HG03159 (cell line): ENCODE results near the gene CCDC83.
A peak's percentile ranks its signal among the peaks of the same experiment; 100 is the strongest.
"Not testable (repeated sequence)": the region's sequence is repeated elsewhere in the genome, so short reads cannot be mapped to it uniquely, and the experiment has no call there.

Experiments
- ATAC-seq: cut with Tn5 transposase; IDR thresholded peaks from one replicate; pipeline ENCODE4 v1.9.1; 2021; ENCODE audit warnings: mild to moderate bottlenecking, moderate library complexity; ENCODE audit not compliant: unreplicated experiment

CCDC83 gene

GRCh38 chr11:85835263-85835662, 19.9 kb upstream of the CCDC83 start:
- ATAC-seq, result no peak

- ATAC-seq, result no peak
Observed at GRCh38 chr11:85835729-85836128, 19.5 kb upstream of the CCDC83 start.

DNA sequence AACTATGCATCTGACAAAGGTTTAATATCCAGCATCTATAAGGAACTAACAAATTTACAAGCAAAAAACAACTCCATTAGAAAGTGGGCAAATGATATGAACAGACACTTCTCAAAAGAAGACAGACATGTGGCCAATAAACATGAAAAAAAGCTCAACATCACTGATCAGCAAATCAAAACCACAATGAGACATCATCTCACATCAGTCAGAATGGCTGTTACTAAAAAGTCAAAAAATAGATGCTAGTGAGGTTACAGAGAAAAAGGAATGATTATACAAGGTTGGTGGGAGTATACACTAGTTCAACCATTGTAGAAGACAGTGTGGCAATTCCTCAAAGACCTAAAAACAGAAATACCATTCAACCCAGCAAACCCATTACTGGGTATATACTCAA, 14.3 kb upstream of the CCDC83 start:
- not testable (repeated sequence) for ATAC-seq

GRCh38 chr11:85843929-85844328, 11.3 kb upstream of the CCDC83 start:
- ATAC-seq, result no peak

GRCh38 chr11:85844439-85845123, 10.6 kb upstream of the CCDC83 start:
- peak; percentile 53 for ATAC-seq

GRCh38 chr11:85845124-85845631, 10.0 kb upstream of the CCDC83 start:
- no peak for ATAC-seq

GRCh38 chr11:85847436-85847835, 7.7 kb upstream of the CCDC83 start:
- no peak for ATAC-seq

DNA sequence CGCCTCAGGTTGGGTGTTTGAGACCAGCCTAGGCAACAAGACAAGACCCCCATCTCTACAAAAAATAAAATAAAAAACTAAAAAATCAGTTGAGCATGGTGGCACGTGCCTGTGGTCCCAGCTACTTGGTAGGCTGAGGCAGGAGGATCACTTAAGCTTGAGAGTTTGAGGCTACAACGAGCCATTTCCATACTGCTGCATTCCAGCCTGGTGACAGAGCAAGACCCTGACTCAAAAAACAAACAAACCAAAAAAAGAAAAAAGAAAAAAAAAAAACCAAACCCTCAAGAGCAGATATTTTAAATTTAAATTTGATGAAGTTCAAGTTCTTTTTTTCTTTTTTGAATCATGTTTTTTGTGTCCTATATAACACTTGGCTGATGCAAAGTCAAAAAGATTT, 7.2 kb upstream of the CCDC83 start:
- no peak for ATAC-seq

DNA sequence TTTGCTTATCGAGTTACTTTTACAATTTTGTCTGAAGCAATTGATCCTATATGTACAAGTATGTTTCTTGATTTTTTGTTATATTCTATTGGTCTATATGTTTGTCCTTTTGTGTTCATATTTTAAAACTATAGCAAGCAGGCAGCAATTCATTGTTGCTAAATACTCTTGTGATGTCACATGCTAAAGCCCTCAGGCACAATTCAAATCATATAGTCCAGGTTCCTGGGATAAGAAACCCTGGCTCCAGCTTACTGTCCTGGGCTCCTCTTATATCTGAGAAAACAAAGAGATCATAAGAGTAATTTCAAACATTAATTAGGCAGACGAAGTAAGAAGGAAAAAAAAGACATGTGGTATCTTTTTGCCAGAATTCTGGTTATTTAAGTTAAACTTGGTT, 6.6 kb upstream of the CCDC83 start:
- ATAC-seq, result no peak

- not testable (repeated sequence) for ATAC-seq
Observed at GRCh38 chr11:85852754-85853153, 2.4 kb upstream of the CCDC83 start.

DNA sequence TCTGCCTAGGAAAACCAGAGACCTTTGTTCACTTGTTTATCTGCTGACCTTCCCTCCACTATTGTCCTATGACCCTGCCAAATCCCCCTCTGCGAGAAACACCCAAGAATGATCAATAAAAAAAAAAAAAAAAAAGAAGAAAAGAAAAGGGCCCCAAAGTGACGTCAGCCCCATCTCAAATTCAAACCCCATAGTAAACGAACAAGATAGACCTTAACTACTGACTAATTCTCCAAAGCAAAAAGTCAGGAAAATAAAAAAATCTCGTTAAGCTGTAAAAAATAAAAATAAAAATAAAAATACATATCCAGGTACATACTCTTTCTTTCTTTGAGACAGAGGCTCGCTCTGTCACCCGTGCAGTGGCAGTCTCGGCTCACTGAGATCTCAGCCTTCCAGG, 1.6 kb upstream of the CCDC83 start:
- ATAC-seq, result not testable (repeated sequence)

DNA sequence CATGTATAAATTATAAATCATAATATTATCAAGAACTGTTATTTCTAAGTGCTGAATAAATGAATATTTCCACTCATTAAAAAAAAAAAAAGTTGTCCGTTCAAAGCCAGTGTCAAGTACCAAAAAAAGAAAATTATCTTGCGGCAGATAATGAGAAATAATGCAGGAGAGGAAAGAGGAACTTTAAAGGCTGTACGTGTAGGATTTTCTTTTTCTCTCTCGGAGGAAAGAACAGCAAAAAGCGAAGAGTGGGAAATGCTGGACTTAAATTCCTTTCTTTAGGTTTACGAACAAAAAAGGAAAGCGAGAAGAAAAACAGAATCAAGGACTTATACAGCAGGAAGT, 999 bp upstream of the CCDC83 start:
- no peak for ATAC-seq

- peak; percentile 100 for ATAC-seq
Observed at GRCh38 chr11:85854557-85855340, 434 bp upstream of the CCDC83 start.

- no peak for ATAC-seq
Observed at GRCh38 chr11:85857098-85857497, 1.9 kb downstream of the CCDC83 start.

GRCh38 chr11:85859541-85859940, 4.4 kb downstream of the CCDC83 start:
- ATAC-seq, result not testable (repeated sequence)

DNA sequence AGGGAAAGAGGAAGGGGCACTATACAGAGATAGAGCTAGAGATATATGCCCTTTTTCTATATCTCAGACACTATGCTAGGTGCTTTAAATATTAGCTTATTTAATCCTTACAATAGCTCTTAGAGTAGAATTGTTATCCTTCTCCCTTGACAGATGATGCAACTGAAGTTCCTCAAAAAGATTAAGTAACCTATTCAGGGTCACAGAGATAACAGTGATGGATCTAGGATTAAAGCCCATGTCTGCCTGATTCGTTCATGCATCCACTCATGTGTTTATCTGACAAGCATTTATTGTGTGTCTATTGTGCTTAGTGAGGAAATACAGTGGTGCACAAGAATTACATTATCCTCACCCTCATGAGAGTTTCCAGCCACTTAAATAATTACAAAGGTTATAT, 8.7 kb downstream of the CCDC83 start:
- ATAC-seq, result no peak

- no peak for ATAC-seq
Observed at GRCh38 chr11:85866137-85866827, 11.1 kb downstream of the CCDC83 start.

DNA sequence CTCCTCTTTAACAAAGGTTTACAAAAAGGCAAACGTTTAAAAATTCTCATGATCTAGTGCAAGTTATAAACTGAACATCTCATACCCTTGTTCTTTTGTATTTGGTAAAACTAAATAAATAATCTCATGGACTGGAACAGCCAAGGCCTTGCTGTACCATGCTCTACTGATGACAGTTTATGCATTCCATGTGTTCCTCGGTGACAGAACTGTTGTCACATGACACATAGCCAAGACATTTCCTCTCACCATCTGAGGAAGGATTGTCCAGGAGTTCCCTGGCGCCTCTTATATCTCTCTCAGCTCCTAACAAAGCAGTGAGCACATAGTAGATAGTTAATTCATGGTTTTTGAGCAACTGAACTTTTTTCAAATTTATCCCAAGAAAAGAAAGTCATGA, 12.6 kb downstream of the CCDC83 start:
- no peak for ATAC-seq

- ATAC-seq, result no peak
Observed at GRCh38 chr11:85869781-85870180, 14.6 kb downstream of the CCDC83 start.

GRCh38 chr11:85874265-85874664, 19.1 kb downstream of the CCDC83 start:
- ATAC-seq, result no peak

DNA sequence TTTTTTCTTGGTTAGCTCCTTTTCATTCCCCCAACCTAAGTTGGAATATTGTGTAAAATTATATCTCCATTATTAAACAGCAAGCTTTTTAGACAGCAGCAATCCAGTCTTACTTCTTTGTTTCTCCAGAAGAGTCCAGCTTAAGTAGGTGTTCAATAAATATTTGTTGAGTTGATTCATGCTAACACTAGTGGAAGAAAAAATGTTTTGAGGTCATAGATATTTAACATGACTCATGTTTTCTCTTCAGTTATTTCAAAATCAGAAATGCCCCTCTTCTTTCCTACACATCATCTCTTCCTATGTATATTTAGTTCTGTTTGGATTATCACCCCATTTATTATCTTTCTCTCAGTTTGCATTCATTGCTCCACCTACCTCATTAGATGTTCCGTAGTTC, 20.3 kb downstream of the CCDC83 start:
- no peak for ATAC-seq

DNA sequence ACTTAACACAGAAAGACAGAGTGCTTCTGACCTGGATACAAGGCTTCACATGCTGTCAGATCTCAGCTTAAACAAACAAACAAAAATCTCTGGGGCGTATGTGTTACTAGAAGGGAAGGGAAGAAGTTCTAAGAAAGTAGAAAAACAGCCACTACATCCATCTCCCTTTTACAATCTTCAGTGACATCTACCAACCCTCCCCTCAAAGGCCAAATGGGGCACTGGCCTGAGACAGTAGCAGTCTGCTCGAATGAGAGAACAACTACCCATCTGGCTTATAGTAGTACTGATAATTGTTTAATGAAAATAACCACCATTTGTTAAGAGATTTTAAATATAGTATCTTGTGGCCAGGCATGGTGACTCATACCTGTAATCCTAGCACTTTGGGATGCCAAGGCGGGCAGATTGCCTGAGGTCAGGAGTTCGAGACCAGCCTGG, 29.4 kb downstream of the CCDC83 start:
- ATAC-seq, result no peak
